GM12878 (cell line): Measurements from ENCODE around the gene ADAMTS3. TPM values are rescaled to one million over a fixed set of nuclear protein-coding genes. Genes with fewer than 3 reads are reported as not detected.

ENCODE experiments used
- ATAC-seq: fragments of 200-7000 bp; cut with Tn5 transposase; 3 replicates; pipeline ENCODE4 v1.9.1; 2020; ENCODE audit warnings: mild to moderate bottlenecking, moderate library complexity
- BruUV-seq: library from RNA; stranded (reverse); fragments of 400-500 nt; replicated peaks from 2 replicates; lab custom pipeline; 2021; lab: Mats Ljungman, UMichigan
- CTCF ChIA-PET: fragments of 300-600 bp; sonication (Branson Sonifier 250); formaldehyde crosslinking; extraction: SDS; loops from one replicate; lab custom pipeline; 2021; ENCODE audit warnings: inconsistent platforms; lab: Yijun Ruan, JAX
- POLR2A ChIA-PET: fragments of 350-600 bp; formaldehyde crosslinking; extraction: SDS; loops from one replicate; lab custom pipeline; 2021; ENCODE audit warnings: inconsistent platforms; lab: Charles Lee
- RAD21 ChIA-PET: fragments of 300-600 bp; sonication (Branson Sonifier 250); formaldehyde crosslinking; loops from one replicate; lab custom pipeline; 2023; ENCODE audit warnings: antibody characterized with exemption; ENCODE audit not compliant: unreplicated experiment; lab: Charles Lee
- SMC1A ChIA-PET: fragments of 300-600 bp; sonication (Branson Sonifier 250); formaldehyde crosslinking; loops from one replicate; lab custom pipeline; 2023; ENCODE audit not compliant: unreplicated experiment, uncharacterized antibody; lab: Charles Lee
- DNase-seq: peaks from one replicate; pipeline ENCODE4 v3.0.0-alpha.2; 2011; ENCODE audit warnings: low read depth, low spot score
- FAIRE-seq: peaks from 3 replicates; lab custom pipeline; 2011; peaks lifted over from hg19 to GRCh38; lab: Jason Lieb, UNC
- H2AFZ ChIP-seq: 2 replicates; pipeline ENCODE4 v1.6.0; 2011; ENCODE audit warnings: low read depth, low read length, control low read depth; ENCODE audit not compliant: control insufficient read depth
- H3K27ac ChIP-seq: 2 replicates; pipeline ENCODE4 v1.5.1; 2011; ENCODE audit warnings: control low read depth; ENCODE audit not compliant: control insufficient read depth, insufficient read depth
- H3K27me3 ChIP-seq, 2 experiments: replicated peaks in 1 of 2; 2 replicates each; pipeline versions ENCODE4 v1.6.0 to v1.6.1; 2011; ENCODE audit warnings: low read length in 1 of 2; ENCODE audit not compliant: control insufficient read depth in 2 of 2, insufficient read depth in 2 of 2
- H3K36me3 ChIP-seq, 2 experiments: 2 replicates each; pipeline ENCODE4 v1.5.1; 2011; ENCODE audit warnings: low read length in 1 of 2; ENCODE audit not compliant: control insufficient read depth in 2 of 2, insufficient read depth in 2 of 2
- H3K4me1 ChIP-seq: 2 replicates; pipeline ENCODE4 v1.6.1; 2011; ENCODE audit warnings: mild to moderate bottlenecking, low read length, moderate library complexity, mixed read lengths; ENCODE audit not compliant: control insufficient read depth, insufficient read depth
- H3K4me2 ChIP-seq: 2 replicates; pipeline ENCODE4 v1.6.0; 2011; ENCODE audit warnings: control low read depth; ENCODE audit not compliant: control insufficient read depth, insufficient read depth
- H3K4me3 ChIP-seq: fragments of 200-600 bp; sonication (generic); 2 replicates; pipeline ENCODE4 v1.5.1; 2016
- H3K79me2 ChIP-seq: 2 replicates; pipeline ENCODE4 v1.6.0; 2011; ENCODE audit warnings: low read length; ENCODE audit not compliant: control insufficient read depth, insufficient read depth
- H3K9ac ChIP-seq: 2 replicates; pipeline ENCODE4 v1.8.0; 2011; ENCODE audit warnings: low read length, control low read depth, mixed read lengths; ENCODE audit not compliant: control insufficient read depth, insufficient read depth
- H3K9me3 ChIP-seq: replicated peaks from 3 replicates; pipeline ENCODE4 v1.5.1; 2011; ENCODE audit warnings: mild to moderate bottlenecking, low read length; ENCODE audit not compliant: control insufficient read depth, insufficient read depth
- H4K20me1 ChIP-seq: 2 replicates; pipeline ENCODE4 v1.6.0; 2011; ENCODE audit not compliant: control insufficient read depth, insufficient read depth
- FOXM1 ChIP-seq: IDR thresholded peaks from 2 replicates; pipeline ENCODE4 v1.6.1; 2012; ENCODE audit warnings: low read depth, mild to moderate bottlenecking, inconsistent platforms, low read length, moderate library complexity
- POLR2AphosphoS5 ChIP-seq: IDR thresholded peaks from 2 replicates; pipeline ENCODE4 v1.6.1; 2011; ENCODE audit warnings: mild to moderate bottlenecking, low read length, inconsistent platforms
- WGBS: methylation state at CpG from one replicate; pipeline ENCODE4 v1.1.6; 2016; ENCODE audit warnings: low lambda C conversion rate; ENCODE audit not compliant: insufficient replicate concordance, insufficient coverage; ENCODE audit errors: missing lambda C conversion rate; 5-methylcytosine and 5-hydroxymethylcytosine counted together
- in situ Hi-C: fragments of 300-500 bp; cut with MboI; formaldehyde crosslinking; loops from 9 replicates; pipeline ENCODE4 v1.14.3; 2018; ENCODE audit warnings: mixed read lengths
- intact Hi-C: fragments of 100-400 bp; cut with micrococcal nuclease; formaldehyde crosslinking; loops from one replicate; pipeline ENCODE4 v1.14.2; 2022; ENCODE audit not compliant: unreplicated experiment
- polyA plus RNA-seq, 11 experiments: library from polyadenylated mRNA; depleted of rRNA in 4 of 11; unstranded in 6 of 11; stranded (reverse) in 5 of 11; fragments of >200 nt; fragmentation: Nextera tagmentation in 4 of 11; fragmentation: Illumina TruSeq in 1 of 11; extraction: Ambion mirVana in 4 of 11; extraction: Trizol in 1 of 11; gene quantifications; 1 replicate in 1 of 11; 2 replicates in 10 of 11; pipeline versions ENCODE4 v1.2.1 to v1.2.3, GENCODE V29; 2011 to 2016; ENCODE audit warnings: inconsistent platforms in 2 of 11, missing spikeins in 2 of 11, low read depth in 1 of 11
- total RNA-seq, 4 experiments: library from RNA; depleted of rRNA in 3 of 4; stranded (reverse); fragments of >200 nt in 3 of 4; fragmentation: Illumina TruSeq in 1 of 4; extraction: Trizol in 1 of 4; gene quantifications; 2 replicates each; pipeline versions ENCODE4 v1.2.1 to v1.2.3, GENCODE V29; 2013 to 2021
- TF ChIP-seq, protein P1 (sequence below): fragments of 450-650 bp; IDR thresholded peaks from 2 replicates; pipeline ENCODE4 v1.6.1; 2014; ENCODE audit warnings: mild to moderate bottlenecking
- TF ChIP-seq, protein P2 (sequence below): fragments of 450-650 bp; formaldehyde crosslinking; IDR thresholded peaks from 2 replicates; pipeline ENCODE4 v1.4.0; 2020; ENCODE audit warnings: mild to moderate bottlenecking, moderate library complexity
- TF ChIP-seq, protein P3 (sequence below): fragments of 150-350 bp; IDR thresholded peaks from 2 replicates; pipeline ENCODE4 v1.6.1; 2016; ENCODE audit warnings: low read depth, low read length
- TF ChIP-seq, protein P4 (sequence below): fragments of 450-650 bp; IDR thresholded peaks from 2 replicates; pipeline ENCODE4 v1.6.1; 2017; ENCODE audit warnings: mild to moderate bottlenecking

ADAMTS3 gene
- total and polyA plus RNA-seq, 10 of the 15 experiments (the other 5 are each of a cell fraction or from before 2014, with no cell fraction given): under 0.01 to 0.07 (median 0.02) TPM; not detected in 6

DNA sequence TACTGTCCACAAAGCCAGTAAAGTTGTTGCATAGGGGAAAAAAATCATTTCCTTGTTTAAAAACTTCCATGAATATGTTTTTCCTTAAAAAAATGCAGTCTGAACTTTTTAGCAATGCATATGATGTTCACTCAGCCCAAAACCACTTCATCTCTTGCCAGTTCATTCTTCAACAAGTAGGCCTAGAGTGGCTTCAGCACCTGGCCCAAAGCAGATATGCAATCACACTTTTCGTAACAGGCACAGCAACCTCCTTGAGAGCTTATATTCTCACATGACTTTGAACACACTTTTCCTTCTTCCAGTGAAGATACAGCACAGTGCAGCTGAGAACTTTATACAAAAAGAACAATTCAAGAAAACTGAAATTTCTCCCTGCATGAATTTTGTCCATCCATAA is 128.6 kb downstream of the ADAMTS3 start:
- ChIA-PET RAD21 (no interaction called here), SMC1A (no interaction called here), CTCF (no interaction called here), POLR2A (no interaction called here)
- no peaks in the 10 kb centered on the region for H3K4me1 ChIP-seq
- no peaks in the 10 kb centered on the region for H3K36me3 ChIP-seq
- no peak overlapping the region for H3K9ac ChIP-seq
- FAIRE-seq (no peak), ATAC-seq (no peak), DNase-seq (no peak)
- in situ Hi-C loops (no loop called here), intact Hi-C loops (no loop called here)
- H3K27me3 ChIP-seq: no peaks in the 10 kb centered on the region
- no peak overlapping the region for H3K4me2 ChIP-seq
- H3K4me3 ChIP-seq: no peak overlapping the region
- H2AFZ ChIP-seq: no peak overlapping the region
- H3K9me3 ChIP-seq: no peaks in the 10 kb centered on the region
- TF ChIP-seq, protein P1, sequence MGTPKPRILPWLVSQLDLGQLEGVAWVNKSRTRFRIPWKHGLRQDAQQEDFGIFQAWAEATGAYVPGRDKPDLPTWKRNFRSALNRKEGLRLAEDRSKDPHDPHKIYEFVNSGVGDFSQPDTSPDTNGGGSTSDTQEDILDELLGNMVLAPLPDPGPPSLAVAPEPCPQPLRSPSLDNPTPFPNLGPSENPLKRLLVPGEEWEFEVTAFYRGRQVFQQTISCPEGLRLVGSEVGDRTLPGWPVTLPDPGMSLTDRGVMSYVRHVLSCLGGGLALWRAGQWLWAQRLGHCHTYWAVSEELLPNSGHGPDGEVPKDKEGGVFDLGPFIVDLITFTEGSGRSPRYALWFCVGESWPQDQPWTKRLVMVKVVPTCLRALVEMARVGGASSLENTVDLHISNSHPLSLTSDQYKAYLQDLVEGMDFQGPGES: no peak
- TF ChIP-seq, protein P2, sequence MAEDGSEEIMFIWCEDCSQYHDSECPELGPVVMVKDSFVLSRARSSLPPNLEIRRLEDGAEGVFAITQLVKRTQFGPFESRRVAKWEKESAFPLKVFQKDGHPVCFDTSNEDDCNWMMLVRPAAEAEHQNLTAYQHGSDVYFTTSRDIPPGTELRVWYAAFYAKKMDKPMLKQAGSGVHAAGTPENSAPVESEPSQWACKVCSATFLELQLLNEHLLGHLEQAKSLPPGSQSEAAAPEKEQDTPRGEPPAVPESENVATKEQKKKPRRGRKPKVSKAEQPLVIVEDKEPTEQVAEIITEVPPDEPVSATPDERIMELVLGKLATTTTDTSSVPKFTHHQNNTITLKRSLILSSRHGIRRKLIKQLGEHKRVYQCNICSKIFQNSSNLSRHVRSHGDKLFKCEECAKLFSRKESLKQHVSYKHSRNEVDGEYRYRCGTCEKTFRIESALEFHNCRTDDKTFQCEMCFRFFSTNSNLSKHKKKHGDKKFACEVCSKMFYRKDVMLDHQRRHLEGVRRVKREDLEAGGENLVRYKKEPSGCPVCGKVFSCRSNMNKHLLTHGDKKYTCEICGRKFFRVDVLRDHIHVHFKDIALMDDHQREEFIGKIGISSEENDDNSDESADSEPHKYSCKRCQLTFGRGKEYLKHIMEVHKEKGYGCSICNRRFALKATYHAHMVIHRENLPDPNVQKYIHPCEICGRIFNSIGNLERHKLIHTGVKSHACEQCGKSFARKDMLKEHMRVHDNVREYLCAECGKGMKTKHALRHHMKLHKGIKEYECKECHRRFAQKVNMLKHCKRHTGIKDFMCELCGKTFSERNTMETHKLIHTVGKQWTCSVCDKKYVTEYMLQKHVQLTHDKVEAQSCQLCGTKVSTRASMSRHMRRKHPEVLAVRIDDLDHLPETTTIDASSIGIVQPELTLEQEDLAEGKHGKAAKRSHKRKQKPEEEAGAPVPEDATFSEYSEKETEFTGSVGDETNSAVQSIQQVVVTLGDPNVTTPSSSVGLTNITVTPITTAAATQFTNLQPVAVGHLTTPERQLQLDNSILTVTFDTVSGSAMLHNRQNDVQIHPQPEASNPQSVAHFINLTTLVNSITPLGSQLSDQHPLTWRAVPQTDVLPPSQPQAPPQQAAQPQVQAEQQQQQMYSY: no peak
- TF ChIP-seq FOXM1 (no peak), POLR2AphosphoS5 (no peak)
- TF ChIP-seq, protein P3, sequence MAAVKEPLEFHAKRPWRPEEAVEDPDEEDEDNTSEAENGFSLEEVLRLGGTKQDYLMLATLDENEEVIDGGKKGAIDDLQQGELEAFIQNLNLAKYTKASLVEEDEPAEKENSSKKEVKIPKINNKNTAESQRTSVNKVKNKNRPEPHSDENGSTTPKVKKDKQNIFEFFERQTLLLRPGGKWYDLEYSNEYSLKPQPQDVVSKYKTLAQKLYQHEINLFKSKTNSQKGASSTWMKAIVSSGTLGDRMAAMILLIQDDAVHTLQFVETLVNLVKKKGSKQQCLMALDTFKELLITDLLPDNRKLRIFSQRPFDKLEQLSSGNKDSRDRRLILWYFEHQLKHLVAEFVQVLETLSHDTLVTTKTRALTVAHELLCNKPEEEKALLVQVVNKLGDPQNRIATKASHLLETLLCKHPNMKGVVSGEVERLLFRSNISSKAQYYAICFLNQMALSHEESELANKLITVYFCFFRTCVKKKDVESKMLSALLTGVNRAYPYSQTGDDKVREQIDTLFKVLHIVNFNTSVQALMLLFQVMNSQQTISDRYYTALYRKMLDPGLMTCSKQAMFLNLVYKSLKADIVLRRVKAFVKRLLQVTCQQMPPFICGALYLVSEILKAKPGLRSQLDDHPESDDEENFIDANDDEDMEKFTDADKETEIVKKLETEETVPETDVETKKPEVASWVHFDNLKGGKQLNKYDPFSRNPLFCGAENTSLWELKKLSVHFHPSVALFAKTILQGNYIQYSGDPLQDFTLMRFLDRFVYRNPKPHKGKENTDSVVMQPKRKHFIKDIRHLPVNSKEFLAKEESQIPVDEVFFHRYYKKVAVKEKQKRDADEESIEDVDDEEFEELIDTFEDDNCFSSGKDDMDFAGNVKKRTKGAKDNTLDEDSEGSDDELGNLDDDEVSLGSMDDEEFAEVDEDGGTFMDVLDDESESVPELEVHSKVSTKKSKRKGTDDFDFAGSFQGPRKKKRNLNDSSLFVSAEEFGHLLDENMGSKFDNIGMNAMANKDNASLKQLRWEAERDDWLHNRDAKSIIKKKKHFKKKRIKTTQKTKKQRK: no peak
- TF ChIP-seq, protein P4, sequence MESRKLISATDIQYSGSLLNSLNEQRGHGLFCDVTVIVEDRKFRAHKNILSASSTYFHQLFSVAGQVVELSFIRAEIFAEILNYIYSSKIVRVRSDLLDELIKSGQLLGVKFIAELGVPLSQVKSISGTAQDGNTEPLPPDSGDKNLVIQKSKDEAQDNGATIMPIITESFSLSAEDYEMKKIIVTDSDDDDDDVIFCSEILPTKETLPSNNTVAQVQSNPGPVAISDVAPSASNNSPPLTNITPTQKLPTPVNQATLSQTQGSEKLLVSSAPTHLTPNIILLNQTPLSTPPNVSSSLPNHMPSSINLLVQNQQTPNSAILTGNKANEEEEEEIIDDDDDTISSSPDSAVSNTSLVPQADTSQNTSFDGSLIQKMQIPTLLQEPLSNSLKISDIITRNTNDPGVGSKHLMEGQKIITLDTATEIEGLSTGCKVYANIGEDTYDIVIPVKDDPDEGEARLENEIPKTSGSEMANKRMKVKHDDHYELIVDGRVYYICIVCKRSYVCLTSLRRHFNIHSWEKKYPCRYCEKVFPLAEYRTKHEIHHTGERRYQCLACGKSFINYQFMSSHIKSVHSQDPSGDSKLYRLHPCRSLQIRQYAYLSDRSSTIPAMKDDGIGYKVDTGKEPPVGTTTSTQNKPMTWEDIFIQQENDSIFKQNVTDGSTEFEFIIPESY: no peak
- no peaks in the 10 kb centered on the region for H4K20me1 ChIP-seq
- no TSS peak for BruUV-seq
- 15% methylated on average over 1 of the region's 1 CpG for WGBS
- H3K79me2 ChIP-seq: no peaks in the 10 kb centered on the region
- H3K27ac ChIP-seq: no peak overlapping the region
